Measurements from ENCODE around the gene NF2. TPM values are rescaled to one million over a fixed set of nuclear protein-coding genes. Genes with fewer than 3 reads are reported as not detected.

NF2 gene
- total RNA-seq, 4 donors from 2014 or later, result 17.7 to 52.9 (median 33.8) TPM

DNA sequence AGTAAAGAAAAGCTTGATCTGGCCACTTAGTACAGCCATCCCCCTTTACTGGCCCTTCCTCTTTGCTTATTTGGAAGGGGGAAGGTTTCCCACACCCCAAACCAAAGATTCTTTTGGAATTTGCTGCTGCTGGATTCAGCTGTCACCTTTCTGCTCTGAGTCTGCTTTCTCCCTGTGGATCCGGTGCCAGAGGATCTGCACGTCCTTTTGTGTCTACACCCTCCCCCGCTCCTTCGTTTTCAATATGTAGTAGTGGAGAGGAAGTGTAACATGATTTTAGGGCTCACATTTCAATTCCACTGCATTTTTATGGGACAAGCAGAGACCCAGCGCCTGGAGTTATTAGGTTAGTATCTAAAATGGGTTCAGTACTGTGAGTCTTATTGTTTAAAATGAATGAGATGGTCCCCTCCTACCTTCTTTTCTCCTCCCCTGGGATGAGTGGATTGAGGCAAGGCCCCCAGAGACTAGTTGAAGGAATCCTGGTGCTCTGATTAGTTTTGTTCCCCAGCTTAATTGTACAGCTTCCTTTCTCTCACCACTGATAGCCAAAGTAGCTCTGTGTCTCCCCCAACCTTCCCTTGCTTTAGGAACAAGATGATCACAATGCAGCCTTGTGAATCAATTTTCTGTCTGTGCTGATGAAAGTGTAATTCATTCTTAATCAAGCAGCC is 85.9 kb downstream of the NF2 start:
- no peak overlapping the region for H3K4me3 ChIP-seq
- H3K4me1 ChIP-seq, result no peaks in the 10 kb centered on the region
- no peak for TF ChIP-seq POLR2A (IDR thresholded peaks at IDR 0.05)
- TF ChIP-seq, protein P1, sequence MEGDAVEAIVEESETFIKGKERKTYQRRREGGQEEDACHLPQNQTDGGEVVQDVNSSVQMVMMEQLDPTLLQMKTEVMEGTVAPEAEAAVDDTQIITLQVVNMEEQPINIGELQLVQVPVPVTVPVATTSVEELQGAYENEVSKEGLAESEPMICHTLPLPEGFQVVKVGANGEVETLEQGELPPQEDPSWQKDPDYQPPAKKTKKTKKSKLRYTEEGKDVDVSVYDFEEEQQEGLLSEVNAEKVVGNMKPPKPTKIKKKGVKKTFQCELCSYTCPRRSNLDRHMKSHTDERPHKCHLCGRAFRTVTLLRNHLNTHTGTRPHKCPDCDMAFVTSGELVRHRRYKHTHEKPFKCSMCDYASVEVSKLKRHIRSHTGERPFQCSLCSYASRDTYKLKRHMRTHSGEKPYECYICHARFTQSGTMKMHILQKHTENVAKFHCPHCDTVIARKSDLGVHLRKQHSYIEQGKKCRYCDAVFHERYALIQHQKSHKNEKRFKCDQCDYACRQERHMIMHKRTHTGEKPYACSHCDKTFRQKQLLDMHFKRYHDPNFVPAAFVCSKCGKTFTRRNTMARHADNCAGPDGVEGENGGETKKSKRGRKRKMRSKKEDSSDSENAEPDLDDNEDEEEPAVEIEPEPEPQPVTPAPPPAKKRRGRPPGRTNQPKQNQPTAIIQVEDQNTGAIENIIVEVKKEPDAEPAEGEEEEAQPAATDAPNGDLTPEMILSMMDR (IDR thresholded peaks at IDR 0.05), result no peak
- no peaks in the 10 kb centered on the region for H3K9me3 ChIP-seq
- H3K27ac ChIP-seq, result no peak overlapping the region
- no peak for DNase-seq
- intact Hi-C loops (cut with DNase I; ENCODE audit: low total_unique reads), result no loop called here
- no peaks in the 10 kb centered on the region for H3K27me3 ChIP-seq
- H3K36me3 ChIP-seq, result no peaks in the 10 kb centered on the region

DNA sequence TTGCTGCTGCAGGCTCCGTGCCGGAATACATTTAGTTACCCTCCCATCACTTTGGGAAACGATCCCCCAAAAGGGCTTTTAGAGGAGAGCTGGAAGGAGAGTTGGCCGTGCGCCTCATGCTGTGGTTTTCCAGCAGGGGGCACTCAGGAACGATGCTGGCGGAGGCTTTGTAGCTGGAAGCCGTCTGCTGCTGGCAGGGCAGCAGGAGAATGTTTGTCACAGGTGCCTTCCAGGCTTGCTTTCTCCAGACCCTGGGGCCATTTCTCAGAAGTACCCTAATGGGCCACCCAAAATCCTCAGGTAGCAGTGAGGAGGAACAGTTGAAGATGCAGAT is 86.4 kb downstream of the NF2 start:
- intact Hi-C loops (cut with DNase I; ENCODE audit: low total_unique reads), result loop anchor here (10.0 kb wide), 1 partner anchor 395 kb away; the partner anchor contains the start of gene HORMAD2
- H3K36me3 ChIP-seq, result no peaks in the 10 kb centered on the region

DNA sequence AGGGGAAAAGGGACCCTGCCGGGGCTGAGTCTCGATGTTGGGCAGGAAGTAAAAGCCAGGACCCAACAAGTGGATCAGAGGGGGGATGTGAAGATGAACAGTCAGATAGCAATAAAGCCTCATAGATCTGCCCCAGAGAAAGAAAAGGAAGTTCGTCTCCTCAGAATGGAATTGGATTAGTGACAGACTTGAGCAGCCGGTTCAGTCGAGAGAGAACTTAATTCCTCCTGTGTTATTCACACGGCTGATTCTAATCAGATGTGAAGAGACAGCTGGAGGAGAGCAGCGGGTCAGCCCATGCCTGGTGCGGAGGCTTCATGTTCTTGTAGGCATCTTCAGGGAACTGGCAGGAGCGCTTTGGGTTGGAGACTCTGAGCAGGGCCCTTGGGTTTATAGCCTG is 87.0 kb downstream of the NF2 start:
- no peak for DNase-seq
- no peaks in the 10 kb centered on the region for H3K27me3 ChIP-seq
- H3K4me3 ChIP-seq, result no peak overlapping the region
- H3K27ac ChIP-seq, result no peak overlapping the region
- no peaks in the 10 kb centered on the region for H3K36me3 ChIP-seq
- TF ChIP-seq, protein P1 (IDR thresholded peaks at IDR 0.05), result no peak
- TF ChIP-seq POLR2A (IDR thresholded peaks at IDR 0.05), result no peak
- no peaks in the 10 kb centered on the region for H3K4me1 ChIP-seq
- intact Hi-C loops (cut with DNase I; ENCODE audit: low total_unique reads), result loop anchor here (10.0 kb wide), 1 partner anchor 394 kb away; the partner anchor contains the start of gene HORMAD2
- H3K9me3 ChIP-seq, result no peaks in the 10 kb centered on the region

More for the DNA sequence above, 86.4 kb downstream of the NF2 start:
- DNase-seq, result peak; percentile 29 to 53
- no peaks in the 10 kb centered on the region for H3K27me3 ChIP-seq
- H3K4me3 ChIP-seq, result no peak overlapping the region
- no peaks in the 10 kb centered on the region for H3K4me1 ChIP-seq
- H3K9me3 ChIP-seq, result no peaks in the 10 kb centered on the region
- TF ChIP-seq POLR2A (IDR thresholded peaks at IDR 0.05), result no peak
- TF ChIP-seq, protein P1 (IDR thresholded peaks at IDR 0.05), result peak; percentile 27 to 51 (median 40)
- H3K27ac ChIP-seq, result no peak overlapping the region

DNA sequence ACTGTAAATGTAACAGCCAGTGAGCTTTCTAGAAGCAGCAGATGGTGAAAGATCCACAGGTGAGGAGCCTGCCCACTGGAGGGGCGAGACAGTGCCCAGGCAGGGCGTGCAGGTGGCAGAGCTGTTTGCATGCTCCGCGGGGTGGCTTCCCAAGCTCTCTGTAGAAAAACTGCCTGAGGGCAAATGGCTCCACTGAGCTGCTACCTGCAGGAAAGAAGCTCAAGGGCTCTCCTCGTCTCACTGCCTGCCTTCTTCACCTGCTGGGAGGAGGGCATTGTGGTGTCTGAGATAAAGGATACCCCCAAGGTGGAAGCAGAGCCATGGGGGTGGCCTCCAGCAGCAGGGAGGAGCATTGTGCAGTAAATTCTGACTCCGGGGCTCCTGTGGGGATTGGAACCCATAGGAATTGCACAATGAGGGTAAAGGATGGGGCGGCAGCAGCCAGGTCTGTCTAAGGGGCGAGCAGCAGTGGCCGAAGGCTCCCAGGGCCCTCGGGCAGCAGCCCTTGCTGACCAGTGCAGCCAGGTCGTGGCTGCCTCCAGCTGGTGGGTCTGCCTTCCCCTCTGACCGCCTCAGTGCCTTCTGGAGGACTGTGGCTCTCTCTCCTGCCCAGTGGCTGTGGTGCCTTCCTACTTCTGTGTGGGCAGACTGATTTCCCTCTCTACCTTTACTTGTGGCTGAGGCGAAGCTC is 88.3 kb downstream of the NF2 start:
- Histone ChIP-seq H3K4me3 (no peak overlapping the region), H3K27me3 (no peaks in the 10 kb centered on the region), H3K27ac (no peak overlapping the region), H3K9me3 (no peaks in the 10 kb centered on the region), H3K36me3 (no peaks in the 10 kb centered on the region), H3K4me1 (no peaks in the 10 kb centered on the region)
- TF ChIP-seq, protein P1 (IDR thresholded peaks at IDR 0.05), result no peak
- TF ChIP-seq POLR2A (IDR thresholded peaks at IDR 0.05), result no peak
- intact Hi-C loops (cut with DNase I; ENCODE audit: low total_unique reads), result loop anchor here (10.0 kb wide), 1 partner anchor 393 kb away; the partner anchor contains the start of gene HORMAD2
- no peak for DNase-seq

DNA sequence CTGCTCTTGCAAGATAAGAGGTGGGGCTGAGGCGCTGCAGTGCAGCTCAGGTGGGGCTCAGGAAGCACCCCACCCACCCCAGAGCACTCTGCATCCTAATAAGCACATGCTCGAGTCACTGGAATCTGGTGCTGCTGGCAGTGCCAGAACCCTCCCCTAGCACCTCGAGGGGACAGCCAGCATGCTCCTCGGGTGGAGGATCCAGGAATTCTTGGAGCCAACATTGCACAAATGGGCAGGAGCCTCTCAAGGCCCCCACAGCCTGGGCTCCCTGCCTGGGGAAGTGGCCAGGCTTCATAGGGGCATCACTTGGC is 88.9 kb downstream of the NF2 start:
- H3K9me3 ChIP-seq, result no peaks in the 10 kb centered on the region
- no peak for DNase-seq
- intact Hi-C loops (cut with DNase I; ENCODE audit: low total_unique reads), result loop anchor here (10.0 kb wide), 1 partner anchor 393 kb away; the partner anchor contains the start of gene HORMAD2
- no peaks in the 10 kb centered on the region for H3K27me3 ChIP-seq
- no peaks in the 10 kb centered on the region for H3K36me3 ChIP-seq
- TF ChIP-seq POLR2A (IDR thresholded peaks at IDR 0.05), result no peak
- H3K27ac ChIP-seq, result no peak overlapping the region
- no peak overlapping the region for H3K4me3 ChIP-seq
- H3K4me1 ChIP-seq, result no peaks in the 10 kb centered on the region
